Uterus (tissue), 2 donors: ENCODE results near the gene PCNX3.

Experiments used
- POLR2A ChIP-seq, 2 donors: fragments of 450-650 bp; IDR thresholded peaks; one replicate each; pipeline ENCODE4 v1.6.1; 2016; ENCODE audit warnings: antibody characterized with exemption in 2 of 2, mild to moderate bottlenecking in 1 of 2, moderate library complexity in 1 of 2
- TF ChIP-seq, protein P1 (sequence below), 4 experiments: fragments of 200-600 bp in 2 of 4; fragments of 450-650 bp in 2 of 4; sonication (generic) in 2 of 4; IDR thresholded peaks; one replicate each; pipeline ENCODE4 v1.5.1; 2016 to 2019; ENCODE audit warnings: antibody characterized with exemption in 4 of 4, mild to moderate bottlenecking in 2 of 4, moderate library complexity in 1 of 4

DNA sequence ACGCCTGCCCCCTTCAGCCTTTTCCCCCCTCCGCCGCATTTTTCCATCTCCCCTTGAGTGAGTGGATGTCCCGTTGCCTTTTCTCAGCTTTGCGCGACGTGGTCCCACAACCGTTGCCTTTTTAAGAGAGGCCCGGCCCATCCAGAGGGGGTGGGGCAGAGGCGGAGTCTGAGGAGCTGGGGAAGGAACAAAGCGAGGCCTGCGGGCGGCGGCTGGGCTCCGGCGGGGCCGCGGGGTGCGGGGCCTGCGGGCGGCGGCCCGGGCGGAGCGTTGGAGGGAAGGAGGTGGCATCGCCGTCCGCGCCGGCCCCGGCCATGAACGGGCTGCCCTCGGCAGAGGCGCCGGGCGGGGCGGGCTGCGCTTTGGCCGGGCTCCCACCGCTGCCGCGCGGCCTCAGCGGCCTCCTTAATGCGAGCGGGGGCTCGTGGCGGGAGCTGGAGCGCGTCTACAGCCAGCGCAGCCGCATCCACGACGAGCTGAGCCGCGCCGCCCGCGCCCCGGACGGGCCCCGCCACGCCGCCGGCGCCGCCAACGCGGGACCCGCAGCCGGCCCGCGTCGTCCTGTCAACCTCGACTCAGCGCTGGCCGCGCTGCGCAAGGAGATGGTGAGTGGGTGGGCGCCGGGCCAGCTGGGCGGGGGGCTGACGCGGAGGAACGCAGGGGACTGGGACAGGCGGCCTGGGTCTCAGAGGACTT is 43.1 kb upstream of the PCNX3 start, which contains the start of gene FAM89B:
- TF ChIP-seq, protein P1, sequence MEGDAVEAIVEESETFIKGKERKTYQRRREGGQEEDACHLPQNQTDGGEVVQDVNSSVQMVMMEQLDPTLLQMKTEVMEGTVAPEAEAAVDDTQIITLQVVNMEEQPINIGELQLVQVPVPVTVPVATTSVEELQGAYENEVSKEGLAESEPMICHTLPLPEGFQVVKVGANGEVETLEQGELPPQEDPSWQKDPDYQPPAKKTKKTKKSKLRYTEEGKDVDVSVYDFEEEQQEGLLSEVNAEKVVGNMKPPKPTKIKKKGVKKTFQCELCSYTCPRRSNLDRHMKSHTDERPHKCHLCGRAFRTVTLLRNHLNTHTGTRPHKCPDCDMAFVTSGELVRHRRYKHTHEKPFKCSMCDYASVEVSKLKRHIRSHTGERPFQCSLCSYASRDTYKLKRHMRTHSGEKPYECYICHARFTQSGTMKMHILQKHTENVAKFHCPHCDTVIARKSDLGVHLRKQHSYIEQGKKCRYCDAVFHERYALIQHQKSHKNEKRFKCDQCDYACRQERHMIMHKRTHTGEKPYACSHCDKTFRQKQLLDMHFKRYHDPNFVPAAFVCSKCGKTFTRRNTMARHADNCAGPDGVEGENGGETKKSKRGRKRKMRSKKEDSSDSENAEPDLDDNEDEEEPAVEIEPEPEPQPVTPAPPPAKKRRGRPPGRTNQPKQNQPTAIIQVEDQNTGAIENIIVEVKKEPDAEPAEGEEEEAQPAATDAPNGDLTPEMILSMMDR (IDR thresholded peaks at IDR 0.05): peak in 1 of 4 experiments; percentile 2
- peak; percentile 63 to 82 for TF ChIP-seq POLR2A (IDR thresholded peaks at IDR 0.05)
